Right cardiac atrium (tissue), 5 donors: ENCODE measurements around the gene RPS6KA2. TPM values are rescaled to one million over a fixed set of nuclear protein-coding genes. Genes with fewer than 3 reads are reported as not detected.
A peak's percentile ranks its signal among the peaks of the same experiment; 100 is the strongest.
"Not testable (repeated sequence)": the region's sequence is repeated elsewhere in the genome, so short reads cannot be mapped to it uniquely, and the experiment has no call there.

ENCODE experiments used
- ATAC-seq, 2 donors: fragments of 200-7000 bp; cut with Tn5 transposase; one replicate each; pipeline versions ENCODE4 v1.8.0 to v1.9.1; 2020; ENCODE audit warnings: moderate library complexity in 2 of 2, mild to moderate bottlenecking in 1 of 2
- DNase-seq, 3 donors: peaks; one replicate each; pipeline ENCODE4 v3.0.0-alpha.2; 2020
- H3K27ac ChIP-seq: one replicate; pipeline ENCODE4 v1.5.1; 2013; ENCODE audit warnings: mild to moderate bottlenecking, low read length, control low read depth, moderate library complexity
- H3K27me3 ChIP-seq: one replicate; pipeline ENCODE4 v1.6.1; 2013; ENCODE audit not compliant: control insufficient read depth, insufficient read depth
- H3K4me1 ChIP-seq: one replicate; pipeline ENCODE4 v1.6.1; 2013; ENCODE audit warnings: low read length; ENCODE audit not compliant: control insufficient read depth, insufficient read depth
- H3K4me3 ChIP-seq: one replicate; pipeline ENCODE4 v1.5.1; 2013; ENCODE audit warnings: low read length, control low read depth
- H3K9me3 ChIP-seq: one replicate; pipeline ENCODE4 v1.6.1; 2013; ENCODE audit warnings: low read length; ENCODE audit not compliant: control insufficient read depth
- WGBS: extraction: QIAGEN DNeasy Blood & Tissue Kit; methylation state at CpG from one replicate; pipeline ENCODE4 v1.1.7; 2013; 5-methylcytosine and 5-hydroxymethylcytosine counted together
- intact Hi-C, 4 donors: fragments of 100-400 bp; cut with DNase I; formaldehyde crosslinking; loops; one replicate each; pipeline versions ENCODE4 v1.11.0 to v1.14.0; 2022 to 2023
- polyA plus RNA-seq: library from polyadenylated mRNA; stranded (reverse); fragments of 200-250 nt; gene quantifications from one replicate; pipeline ENCODE4 v1.2.3, GENCODE V29; 2013
- total RNA-seq, 4 donors: library from RNA; stranded (reverse); fragmentation: NEBNext Ultra II Directional; extraction: Animal tissue kit (Norgen Biotek cat#: 25700); gene quantifications; one replicate each; pipeline ENCODE4 v1.2.1, GENCODE V29; 2021
- donor health status: healthy with polysubstance abuse.
- donor health status: DM: no; HTN: yes; CAD: no.
- donor health status: DM: no; HTN: no; CAD: no.
- donor health status: DM: no; HTN: yes; CAD: no; lungs with severe emphysema.
- donor health status: DM: yes; HTN: yes; CAD: no.

Gene RPS6KA2
- total and polyA plus RNA-seq, 5 donors = 34.0 to 80.9 (median 65.3) TPM

- no peak for DNase-seq
- no peak for ATAC-seq
These were observed 232.8 kb downstream of the RPS6KA2 start for GRCh38 chr6:166394036-166394892.

GRCh38 chr6:166393535-166393823, 233.6 kb downstream of the RPS6KA2 start:
- ATAC-seq (no peak), DNase-seq (no peak)
- 77% methylated on average over 27 of the region's 27 CpGs for WGBS
- H3K9me3 ChIP-seq = peaks cover 4% of the 10 kb centered on the region
- H3K4me1 ChIP-seq = no peaks in the 10 kb centered on the region
- no peaks in the 10 kb centered on the region for H3K27me3 ChIP-seq
- H3K4me3 ChIP-seq = no peak overlapping the region
- H3K27ac ChIP-seq = no peak overlapping the region
- intact Hi-C loops = loop anchor here in 1 of 4 donors (10.0 kb wide), 1 partner anchor 79 kb away; no protein-coding TSS in a partner anchor

More at GRCh38 chr6:166394036-166394892, 232.8 kb downstream of the RPS6KA2 start:
- intact Hi-C loops = loop anchor here in 1 of 4 donors (10.0 kb wide), 1 partner anchor 79 kb away; no protein-coding TSS in a partner anchor
- 73% methylated on average over 10 of the region's 10 CpGs for WGBS
- no peak overlapping the region for H3K4me3 ChIP-seq
- H3K27ac ChIP-seq = no peak overlapping the region
- H3K9me3 ChIP-seq = peaks cover 4% of the 10 kb centered on the region
- no peaks in the 10 kb centered on the region for H3K4me1 ChIP-seq
- no peaks in the 10 kb centered on the region for H3K27me3 ChIP-seq

GRCh38 chr6:166392755-166393534, 234.1 kb downstream of the RPS6KA2 start:
- H3K4me3 ChIP-seq, H3K4me1 ChIP-seq, H3K27me3 ChIP-seq, H3K9me3 ChIP-seq, H3K27ac ChIP-seq, DNase-seq, ATAC-seq: not testable (repeated sequence)
- 72% methylated on average over 30 of the region's 30 CpGs for WGBS
- intact Hi-C loops = loop anchor here in 1 of 4 donors (10.0 kb wide), 1 partner anchor 78 kb away; no protein-coding TSS in a partner anchor

- 39% methylated on average over 3 of the region's 3 CpGs for WGBS
These were observed 237.9 kb downstream of the RPS6KA2 start for GRCh38 chr6:166389119-166389518.

GRCh38 chr6:166388290-166389004, 238.6 kb downstream of the RPS6KA2 start:
- intact Hi-C loops = no loop called here
- Histone ChIP-seq H3K9me3 (no peaks in the 10 kb centered on the region), H3K4me3 (no peak overlapping the region), H3K27ac (no peak overlapping the region), H3K27me3 (no peaks in the 10 kb centered on the region), H3K4me1 (no peaks in the 10 kb centered on the region)
- WGBS = 88% methylated on average over 13 of the region's 13 CpGs
- ATAC-seq = peak in 1 of 2 donors; percentile 26
- no peak for DNase-seq

More at GRCh38 chr6:166389119-166389518, 237.9 kb downstream of the RPS6KA2 start:
- Histone ChIP-seq H3K4me3 (no peak overlapping the region), H3K4me1 (no peaks in the 10 kb centered on the region), H3K27ac (no peak overlapping the region), H3K9me3 (no peaks in the 10 kb centered on the region), H3K27me3 (no peaks in the 10 kb centered on the region)
- DNase-seq (no peak), ATAC-seq (no peak)
- intact Hi-C loops = no loop called here

GRCh38 chr6:166387642-166388289, 239.3 kb downstream of the RPS6KA2 start:
- Histone ChIP-seq H3K4me3 (no peak overlapping the region), H3K4me1 (no peaks in the 10 kb centered on the region), H3K27ac (no peak overlapping the region), H3K27me3 (no peaks in the 10 kb centered on the region), H3K9me3 (no peaks in the 10 kb centered on the region)
- no peak for ATAC-seq
- WGBS = 78% methylated on average over 5 of the region's 5 CpGs
- intact Hi-C loops = no loop called here
- DNase-seq = no peak

GRCh38 chr6:166387098-166387497, 240.0 kb downstream of the RPS6KA2 start:
- H3K27me3 ChIP-seq, H3K4me1 ChIP-seq, intact Hi-C loops, H3K4me3 ChIP-seq, DNase-seq, H3K9me3 ChIP-seq, ATAC-seq, H3K27ac ChIP-seq: not testable (repeated sequence)
- WGBS = 96% methylated on average over 9 of the region's 9 CpGs

- DNase-seq (no peak), ATAC-seq (no peak)
- H3K4me1 ChIP-seq = no peaks in the 10 kb centered on the region
- WGBS = 93% methylated on average over 9 of the region's 9 CpGs
- no peaks in the 10 kb centered on the region for H3K27me3 ChIP-seq
- intact Hi-C loops = no loop called here
- H3K4me3 ChIP-seq = no peak overlapping the region
- no peak overlapping the region for H3K27ac ChIP-seq
- H3K9me3 ChIP-seq = no peaks in the 10 kb centered on the region
These were observed 240.9 kb downstream of the RPS6KA2 start for GRCh38 chr6:166386111-166386510.

GRCh38 chr6:166383802-166384363, 243.2 kb downstream of the RPS6KA2 start:
- peak in 2 of 3 donors; percentile 47 to 71 for DNase-seq

More at GRCh38 chr6:166383802-166384363, 243.2 kb downstream of the RPS6KA2 start:
- not testable (repeated sequence) for H3K9me3 ChIP-seq, ATAC-seq, H3K4me1 ChIP-seq, H3K27me3 ChIP-seq
- intact Hi-C loops = loop anchor here in 2 of 4 donors (2.0 to 5.0 kb wide), 2 partner anchors 41 to 42 kb away; partner anchors contain the start of gene SFT2D1 (in 2 of the 2)
- 16% methylated on average over 22 of the region's 22 CpGs for WGBS
- Histone ChIP-seq H3K27ac (peak overlapping the region; percentile 90), H3K4me3 (peak overlapping the region; percentile 68)
